Cardiac muscle cell (in vitro differentiated cells and primary cell): ENCODE measurements around the gene INHBB. TPM values are rescaled to one million over a fixed set of nuclear protein-coding genes. Genes with fewer than 3 reads are reported as not detected.

Experiments
- DNase-seq, 2 donors: peaks; one replicate each; pipeline versions ENCODE4 v3.0.0 to v3.0.0-alpha.2; 2010 to 2017; ENCODE audit warnings: low read depth in 1 of 2, low spot score in 1 of 2
- H3K27ac ChIP-seq: fragments of 200-600 bp; sonication (generic); 2 replicates; pipeline ENCODE4 v1.5.1; 2016
- H3K27me3 ChIP-seq: fragments of 200-600 bp; sonication (generic); 2 replicates; pipeline ENCODE4 v1.6.0; 2016; ENCODE audit warnings: control low read depth
- H3K36me3 ChIP-seq: fragments of 200-600 bp; sonication (generic); 2 replicates; pipeline ENCODE4 v1.5.1; 2016; ENCODE audit warnings: control low read depth
- H3K4me1 ChIP-seq: fragments of 200-600 bp; sonication (generic); 2 replicates; pipeline ENCODE4 v1.8.1; 2017; ENCODE audit warnings: low read depth, mild to moderate bottlenecking, mixed run types
- H3K4me3 ChIP-seq: fragments of 200-600 bp; sonication (generic); 2 replicates; pipeline ENCODE4 v1.5.1; 2016; ENCODE audit warnings: mild to moderate bottlenecking
- H3K9me3 ChIP-seq: fragments of 200-600 bp; sonication (generic); 2 replicates; pipeline ENCODE4 v1.5.1; 2017; ENCODE audit warnings: low read depth, mild to moderate bottlenecking, control low read depth
- polyA plus RNA-seq: library from polyadenylated mRNA; unstranded; fragments of >200 nt; fragmentation: Nextera tagmentation; extraction: Ambion mirVana; gene quantifications from 2 replicates; pipeline ENCODE4 v1.2.1, GENCODE V29; 2016
- total RNA-seq: library from RNA; depleted of rRNA; stranded (reverse); fragments of >200 nt; gene quantifications from 2 replicates; pipeline ENCODE4 v1.2.3, GENCODE V29; 2016
- TF ChIP-seq, protein P1 (sequence below): IDR thresholded peaks from 2 replicates; pipeline ENCODE4 v1.5.1; 2012; ENCODE audit warnings: low read depth, mild to moderate bottlenecking, low read length

The INHBB gene
- total and polyA plus RNA-seq, 2 experiments from 2014 or later, result not detected

GRCh38 chr2:120301284-120301683 is 44.7 kb upstream of the INHBB start:
- no peak for DNase-seq
- Histone ChIP-seq H3K4me1 (no peaks in the 10 kb centered on the region), H3K9me3 (no peaks in the 10 kb centered on the region), H3K4me3 (no peak overlapping the region), H3K36me3 (no peaks in the 10 kb centered on the region), H3K27ac (no peak overlapping the region), H3K27me3 (no peaks in the 10 kb centered on the region)
- TF ChIP-seq, protein P1, sequence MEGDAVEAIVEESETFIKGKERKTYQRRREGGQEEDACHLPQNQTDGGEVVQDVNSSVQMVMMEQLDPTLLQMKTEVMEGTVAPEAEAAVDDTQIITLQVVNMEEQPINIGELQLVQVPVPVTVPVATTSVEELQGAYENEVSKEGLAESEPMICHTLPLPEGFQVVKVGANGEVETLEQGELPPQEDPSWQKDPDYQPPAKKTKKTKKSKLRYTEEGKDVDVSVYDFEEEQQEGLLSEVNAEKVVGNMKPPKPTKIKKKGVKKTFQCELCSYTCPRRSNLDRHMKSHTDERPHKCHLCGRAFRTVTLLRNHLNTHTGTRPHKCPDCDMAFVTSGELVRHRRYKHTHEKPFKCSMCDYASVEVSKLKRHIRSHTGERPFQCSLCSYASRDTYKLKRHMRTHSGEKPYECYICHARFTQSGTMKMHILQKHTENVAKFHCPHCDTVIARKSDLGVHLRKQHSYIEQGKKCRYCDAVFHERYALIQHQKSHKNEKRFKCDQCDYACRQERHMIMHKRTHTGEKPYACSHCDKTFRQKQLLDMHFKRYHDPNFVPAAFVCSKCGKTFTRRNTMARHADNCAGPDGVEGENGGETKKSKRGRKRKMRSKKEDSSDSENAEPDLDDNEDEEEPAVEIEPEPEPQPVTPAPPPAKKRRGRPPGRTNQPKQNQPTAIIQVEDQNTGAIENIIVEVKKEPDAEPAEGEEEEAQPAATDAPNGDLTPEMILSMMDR, result no peak

- TF ChIP-seq, protein P1, result no peak
- DNase-seq, result no peak
- no peaks in the 10 kb centered on the region for H3K36me3 ChIP-seq
These were observed 43.6 kb upstream of the INHBB start for GRCh38 chr2:120302301-120302700.

GRCh38 chr2:120303177-120303576 is 42.8 kb upstream of the INHBB start:
- Histone ChIP-seq H3K4me3 (no peak overlapping the region), H3K36me3 (no peaks in the 10 kb centered on the region), H3K27ac (no peak overlapping the region), H3K27me3 (no peaks in the 10 kb centered on the region), H3K4me1 (no peaks in the 10 kb centered on the region), H3K9me3 (no peaks in the 10 kb centered on the region)
- TF ChIP-seq, protein P1, result no peak
- no peak for DNase-seq

More at GRCh38 chr2:120302301-120302700, 43.6 kb upstream of the INHBB start:
- H3K9me3 ChIP-seq, result no peaks in the 10 kb centered on the region
- no peaks in the 10 kb centered on the region for H3K4me1 ChIP-seq
- H3K27ac ChIP-seq, result no peak overlapping the region
- H3K4me3 ChIP-seq, result no peak overlapping the region
- no peaks in the 10 kb centered on the region for H3K27me3 ChIP-seq

GRCh38 chr2:120305296-120305695 is 40.6 kb upstream of the INHBB start:
- Histone ChIP-seq H3K36me3 (no peaks in the 10 kb centered on the region), H3K27me3 (no peaks in the 10 kb centered on the region), H3K9me3 (no peaks in the 10 kb centered on the region), H3K4me3 (no peak overlapping the region), H3K27ac (no peak overlapping the region), H3K4me1 (no peaks in the 10 kb centered on the region)
- TF ChIP-seq, protein P1, result peak; percentile 46
- DNase-seq, result peak; percentile 31 to 49

DNA sequence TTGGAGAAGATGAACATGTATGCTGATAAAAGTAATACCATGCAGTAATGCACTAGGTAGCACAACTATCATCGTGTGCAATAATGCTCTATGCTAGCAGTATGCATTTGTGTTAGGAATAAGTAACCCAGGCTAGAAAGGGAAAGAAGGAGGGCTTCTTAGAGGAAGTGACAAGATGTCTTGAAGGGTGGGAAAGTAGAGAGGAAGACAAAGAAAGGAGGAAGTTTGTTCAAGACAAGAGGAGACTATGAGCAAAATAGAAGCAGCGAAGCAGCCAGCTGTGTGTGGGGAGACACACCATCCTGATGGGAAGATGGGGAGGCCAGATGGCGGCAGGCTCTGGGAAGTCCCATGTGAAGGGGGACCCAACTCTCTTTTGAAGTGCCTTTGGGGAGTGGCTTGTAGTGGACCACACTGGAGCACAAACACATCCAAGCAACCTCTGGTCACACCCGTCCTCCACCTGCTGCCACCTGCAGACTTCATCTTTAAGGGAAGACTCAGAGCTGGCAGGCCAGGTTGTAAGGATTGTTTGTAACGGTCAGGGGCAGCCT is 39.9 kb upstream of the INHBB start:
- no peak overlapping the region for H3K4me3 ChIP-seq
- no peaks in the 10 kb centered on the region for H3K36me3 ChIP-seq
- no peak overlapping the region for H3K27ac ChIP-seq
- no peaks in the 10 kb centered on the region for H3K9me3 ChIP-seq
- TF ChIP-seq, protein P1, result no peak
- DNase-seq, result no peak
- no peaks in the 10 kb centered on the region for H3K4me1 ChIP-seq
- peaks cover 6% of the 10 kb centered on the region for H3K27me3 ChIP-seq
